GM18907 (cell line): ENCODE measurements around the gene PCDHA11.
"Not testable (repeated sequence)": the region's sequence is repeated elsewhere in the genome, so short reads cannot be mapped to it uniquely, and the experiment has no call there.

ENCODE experiments used
- ATAC-seq: cut with Tn5 transposase; IDR thresholded peaks from one replicate; pipeline ENCODE4 v1.9.1; 2021; ENCODE audit warnings: mild to moderate bottlenecking, moderate library complexity; ENCODE audit not compliant: unreplicated experiment

PCDHA11 gene

DNA sequence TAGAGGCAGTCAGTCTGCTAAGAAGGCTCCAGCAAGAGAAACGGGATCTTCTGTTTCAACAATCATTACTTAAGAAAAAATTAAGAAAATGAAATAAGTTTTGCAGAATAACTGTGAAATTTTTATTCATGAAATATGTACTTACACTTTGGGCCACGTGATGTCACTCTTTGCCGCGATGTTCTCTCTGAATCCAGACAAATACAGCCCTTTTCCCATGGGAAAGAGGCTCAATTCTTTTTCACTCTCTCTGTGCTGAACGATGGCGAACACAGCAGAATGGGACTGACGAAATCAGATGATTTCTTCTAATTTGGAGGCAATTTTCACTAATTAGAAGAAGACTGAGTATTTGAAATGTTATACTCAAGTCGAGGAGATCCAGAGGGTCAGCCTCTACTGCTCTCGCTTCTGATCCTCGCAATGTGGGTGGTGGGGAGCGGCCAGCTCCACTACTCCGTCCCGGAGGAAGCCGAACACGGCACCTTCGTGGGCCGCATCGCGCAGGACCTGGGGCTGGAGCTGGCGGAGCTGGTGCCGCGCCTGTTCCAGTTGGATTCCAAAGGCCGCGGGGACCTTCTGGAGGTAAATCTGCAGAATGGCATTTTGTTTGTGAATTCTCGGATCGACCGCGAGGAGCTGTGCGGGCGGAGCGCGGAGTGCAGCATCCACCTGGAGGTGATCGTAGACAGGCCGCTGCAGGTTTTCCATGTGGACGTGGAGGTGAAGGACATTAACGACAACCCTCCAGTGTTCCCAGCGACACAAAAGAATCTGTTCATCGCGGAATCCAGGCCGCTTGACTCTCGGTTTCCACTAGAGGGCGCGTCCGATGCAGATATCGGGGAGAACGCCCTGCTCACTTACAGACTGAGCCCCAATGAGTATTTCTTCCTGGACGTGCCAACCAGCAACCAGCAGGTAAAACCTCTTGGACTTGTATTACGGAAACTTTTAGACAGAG, 20.3 kb upstream of the PCDHA11 start, which contains the start of gene PCDHA9:
Gene PCDHA9 (plus strand): TSS at position 244 of the 964 bp plus-strand sequence. CDS start 114 bp downstream, at position 358.
- not testable (repeated sequence) for ATAC-seq

- not testable (repeated sequence) for ATAC-seq
These were observed 18.7 kb upstream of the PCDHA11 start for GRCh38 chr5:140849831-140850634.

- ATAC-seq = no peak
These were observed 12.7 kb upstream of the PCDHA11 start, which contains the start of gene PCDHA10 for GRCh38 chr5:140855772-140856674. Gene PCDHA10 (plus strand): TSS chr5:140855897. CDS start chr5:140856049, 152 bp downstream.

DNA sequence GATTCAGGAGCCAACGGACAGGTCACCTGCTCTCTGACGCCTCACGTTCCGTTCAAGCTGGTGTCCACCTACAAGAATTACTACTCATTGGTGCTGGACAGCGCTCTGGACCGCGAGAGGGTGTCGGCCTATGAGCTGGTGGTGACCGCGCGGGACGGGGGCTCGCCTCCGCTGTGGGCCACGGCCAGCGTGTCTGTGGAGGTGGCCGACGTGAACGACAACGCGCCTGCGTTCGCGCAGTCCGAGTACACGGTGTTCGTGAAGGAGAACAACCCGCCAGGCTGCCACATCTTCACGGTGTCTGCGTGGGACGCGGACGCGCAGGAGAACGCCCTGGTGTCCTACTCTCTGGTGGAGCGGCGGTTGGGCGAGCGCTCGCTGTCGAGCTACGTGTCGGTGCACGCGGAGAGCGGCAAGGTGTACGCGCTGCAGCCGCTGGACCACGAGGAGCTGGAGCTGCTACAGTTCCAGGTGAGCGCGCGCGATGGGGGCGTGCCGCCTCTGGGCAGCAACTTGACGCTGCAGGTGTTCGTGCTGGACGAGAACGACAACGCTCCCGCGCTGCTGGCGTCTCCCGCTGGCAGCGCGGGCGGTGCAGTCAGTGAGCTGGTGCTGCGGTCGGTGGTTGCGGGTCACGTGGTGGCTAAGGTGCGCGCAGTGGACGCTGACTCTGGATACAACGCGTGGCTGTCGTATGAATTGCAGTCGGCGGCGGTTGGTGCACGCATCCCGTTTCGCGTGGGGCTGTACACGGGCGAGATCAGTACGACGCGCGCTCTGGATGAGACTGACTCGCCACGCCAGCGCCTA, 11.4 kb upstream of the PCDHA11 start:
- ATAC-seq = no peak

DNA sequence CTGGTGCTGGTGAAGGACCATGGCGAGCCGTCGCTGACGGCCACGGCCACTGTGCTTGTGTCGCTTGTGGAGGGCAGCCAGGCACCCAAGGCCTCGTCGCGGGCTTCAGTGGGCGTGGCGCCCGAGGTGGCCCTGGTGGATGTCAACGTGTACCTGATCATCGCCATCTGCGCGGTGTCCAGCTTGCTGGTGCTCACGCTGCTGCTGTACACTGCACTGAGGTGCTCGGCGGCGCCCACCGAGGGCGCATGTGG, 10.8 kb upstream of the PCDHA11 start:
- no peak for ATAC-seq

DNA sequence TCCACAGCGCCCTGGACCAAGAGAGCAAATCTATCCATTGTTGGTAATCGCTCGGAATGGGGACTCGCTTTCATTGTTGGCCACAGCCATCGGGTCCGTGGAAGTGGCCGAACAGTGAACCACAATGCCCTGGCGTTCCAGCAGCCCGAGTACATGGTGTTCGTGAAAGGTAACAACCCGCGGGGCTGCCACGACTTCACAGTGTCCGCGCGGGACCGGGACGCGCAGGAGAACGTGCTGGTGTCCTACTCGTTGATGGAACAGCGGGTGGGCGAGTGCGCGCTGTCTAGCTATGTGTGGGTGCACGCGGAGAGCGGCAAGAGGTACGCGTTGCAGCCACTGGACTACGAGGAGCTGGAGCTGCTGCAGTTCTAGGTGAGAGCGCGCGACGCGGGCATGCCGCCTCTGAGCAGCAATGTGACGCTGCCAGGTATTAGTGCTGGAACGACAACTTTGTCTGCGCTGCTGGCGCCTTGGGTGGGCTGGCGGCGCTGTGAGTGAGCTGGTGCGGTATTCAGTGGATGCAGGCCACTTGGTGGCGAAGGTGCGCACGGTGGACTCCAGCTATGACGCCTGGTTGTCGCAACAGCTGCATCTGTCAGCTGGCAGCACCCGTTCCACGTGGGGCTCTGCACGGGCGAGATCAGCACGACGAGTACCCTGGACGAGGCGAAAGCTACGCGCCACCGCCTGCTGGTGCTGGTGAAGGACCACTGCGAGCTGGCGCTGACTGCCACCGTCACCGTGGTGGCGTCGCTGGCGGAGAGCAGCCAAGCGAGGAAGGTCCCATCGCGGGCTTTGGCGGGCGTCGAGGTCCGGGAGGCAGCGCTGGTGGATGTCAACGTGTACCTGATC, 6.1 kb upstream of the PCDHA11 start:
- no peak for ATAC-seq

GRCh38 chr5:140869555-140869886, 764 bp downstream of the PCDHA11 start:
- ATAC-seq = no peak

DNA sequence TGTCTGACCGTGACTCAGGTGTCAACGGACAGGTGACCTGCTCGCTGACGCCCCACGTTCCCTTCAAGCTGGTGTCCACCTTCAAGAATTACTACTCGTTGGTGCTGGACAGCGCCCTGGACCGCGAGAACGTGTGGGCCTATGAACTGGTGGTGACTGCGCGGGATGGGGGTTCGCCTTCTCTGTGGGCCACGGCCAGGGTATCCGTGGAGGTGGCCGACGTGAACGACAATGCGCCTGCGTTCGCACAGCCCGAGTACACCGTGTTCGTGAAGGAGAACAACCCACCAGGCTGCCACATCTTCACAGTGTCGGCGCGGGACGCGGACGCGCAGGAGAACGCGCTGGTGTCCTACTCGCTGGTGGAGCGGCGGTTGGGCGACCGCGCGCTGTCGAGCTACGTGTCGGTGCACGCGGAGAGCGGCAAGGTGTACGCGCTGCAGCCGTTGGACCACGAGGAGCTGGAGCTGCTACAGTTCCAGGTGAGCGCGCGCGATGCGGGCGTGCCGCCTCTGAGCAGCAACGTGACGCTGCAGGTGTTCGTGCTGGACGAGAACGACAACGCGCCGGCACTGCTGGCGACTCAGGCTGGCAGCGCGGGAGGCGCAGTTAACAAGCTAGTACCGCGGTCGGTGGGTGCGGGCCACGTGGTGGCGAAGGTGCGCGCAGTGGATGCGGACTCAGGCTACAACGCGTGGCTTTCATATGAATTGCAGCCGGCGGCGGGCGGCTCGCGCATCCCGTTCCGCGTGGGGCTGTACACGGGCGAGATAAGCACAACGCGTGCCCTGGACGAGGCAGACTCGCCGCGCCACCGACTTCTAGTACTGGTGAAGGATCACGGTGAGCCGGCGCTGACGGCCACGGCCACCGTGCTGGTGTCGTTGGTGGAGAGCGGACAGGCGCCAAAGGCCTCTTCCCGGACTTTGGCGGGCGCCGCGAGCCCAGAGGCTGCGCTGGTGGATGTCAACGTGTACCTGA, 1.8 kb downstream of the PCDHA11 start:
- no peak for ATAC-seq

DNA sequence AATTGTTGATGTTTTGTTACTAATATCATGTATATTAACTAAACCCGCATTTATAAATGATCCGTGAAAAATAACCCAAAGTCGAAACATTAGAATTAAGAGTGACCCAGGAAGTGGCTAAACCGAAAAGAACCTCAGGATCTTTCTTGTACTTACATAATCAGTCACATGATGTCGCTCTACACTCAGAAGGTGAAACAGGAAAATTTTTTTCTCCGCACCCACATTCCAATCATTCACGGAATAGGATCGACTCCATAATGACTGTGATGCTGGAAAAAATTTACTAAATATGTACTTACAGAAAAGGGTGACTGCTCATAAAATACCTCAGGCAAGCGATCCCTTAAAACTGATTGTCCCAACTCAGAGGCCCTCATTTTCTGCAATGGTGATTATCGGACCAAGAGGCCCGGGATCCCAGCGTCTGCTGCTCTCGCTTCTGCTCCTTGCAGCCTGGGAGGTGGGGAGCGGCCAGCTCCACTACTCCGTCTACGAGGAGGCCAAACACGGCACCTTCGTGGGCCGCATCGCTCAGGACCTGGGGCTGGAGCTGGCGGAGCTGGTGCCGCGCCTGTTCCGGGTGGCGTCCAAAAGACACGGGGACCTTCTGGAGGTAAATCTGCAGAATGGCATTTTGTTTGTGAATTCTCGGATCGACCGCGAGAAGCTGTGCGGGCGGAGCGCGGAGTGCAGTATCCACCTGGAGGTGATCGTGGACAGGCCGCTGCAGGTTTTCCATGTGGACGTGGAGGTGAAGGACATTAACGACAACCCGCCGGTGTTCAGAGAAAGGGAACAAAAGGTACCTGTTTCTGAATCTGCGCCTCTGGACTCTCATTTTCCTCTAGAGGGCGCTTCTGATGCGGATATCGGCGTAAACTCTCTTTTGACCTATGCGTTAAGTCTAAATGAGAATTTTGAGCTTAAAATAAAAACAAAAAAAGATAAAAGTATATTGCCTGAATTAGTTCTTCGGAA, 6.6 kb downstream of the PCDHA11 start, which contains the start of gene PCDHA12:
Gene PCDHA12 (plus strand): TSS at position 224 of the 981 bp plus-strand sequence. CDS start 165 bp downstream, at position 389.
- ATAC-seq = no peak

- ATAC-seq = not testable (repeated sequence)
These were observed 7.9 kb downstream of the PCDHA11 start for GRCh38 chr5:140876541-140877261.

- no peak for ATAC-seq
These were observed 8.5 kb downstream of the PCDHA11 start for GRCh38 chr5:140877262-140877581.

DNA sequence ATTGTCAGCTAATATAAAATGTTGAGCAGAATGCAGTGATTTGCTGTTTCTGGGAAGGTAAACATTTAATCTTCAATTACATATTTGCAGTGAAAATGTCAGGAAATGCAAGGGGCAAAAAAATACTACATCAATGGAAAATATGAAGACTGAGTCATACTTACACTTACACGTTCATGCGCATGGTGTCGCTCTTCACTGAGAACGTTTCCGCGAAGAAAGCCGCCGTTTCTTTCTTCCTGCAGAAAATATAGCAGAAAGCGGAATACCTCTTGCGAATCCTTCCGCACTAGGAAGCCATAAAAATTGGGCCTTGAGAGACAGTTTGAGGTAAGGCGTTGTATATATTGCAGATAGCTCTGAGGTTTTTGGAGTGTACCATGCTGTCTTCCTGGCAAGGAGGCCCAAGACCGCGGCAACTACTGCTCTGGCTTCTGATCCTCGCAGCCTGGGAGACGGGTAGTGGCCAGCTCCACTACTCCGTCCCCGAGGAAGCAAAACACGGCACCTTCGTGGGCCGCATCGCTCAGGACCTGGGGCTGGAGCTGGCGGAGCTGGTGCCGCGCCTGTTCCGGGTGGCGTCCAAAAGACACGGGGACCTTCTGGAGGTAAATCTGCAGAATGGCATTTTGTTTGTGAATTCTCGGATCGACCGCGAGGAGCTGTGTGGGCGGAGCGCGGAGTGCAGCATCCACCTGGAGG, 13.3 kb downstream of the PCDHA11 start, which contains the start of gene PCDHA13:
Gene PCDHA13 (plus strand): TSS at position 236 of the 702 bp plus-strand sequence. CDS start 145 bp downstream, at position 381.
- no peak for ATAC-seq

DNA sequence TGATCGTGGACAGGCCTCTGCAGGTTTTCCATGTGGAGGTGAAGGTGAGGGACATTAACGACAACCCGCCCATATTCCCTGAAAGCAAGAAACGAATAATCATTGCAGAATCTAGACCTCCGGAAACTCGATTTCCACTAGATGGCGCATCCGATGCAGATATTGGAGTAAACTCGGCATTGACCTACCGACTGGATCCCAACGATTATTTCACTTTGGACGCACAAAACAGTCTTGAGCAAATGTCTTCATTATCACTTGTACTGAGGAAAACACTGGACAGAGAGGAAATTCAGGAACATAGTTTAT, 13.8 kb downstream of the PCDHA11 start:
- no peak for ATAC-seq

DNA sequence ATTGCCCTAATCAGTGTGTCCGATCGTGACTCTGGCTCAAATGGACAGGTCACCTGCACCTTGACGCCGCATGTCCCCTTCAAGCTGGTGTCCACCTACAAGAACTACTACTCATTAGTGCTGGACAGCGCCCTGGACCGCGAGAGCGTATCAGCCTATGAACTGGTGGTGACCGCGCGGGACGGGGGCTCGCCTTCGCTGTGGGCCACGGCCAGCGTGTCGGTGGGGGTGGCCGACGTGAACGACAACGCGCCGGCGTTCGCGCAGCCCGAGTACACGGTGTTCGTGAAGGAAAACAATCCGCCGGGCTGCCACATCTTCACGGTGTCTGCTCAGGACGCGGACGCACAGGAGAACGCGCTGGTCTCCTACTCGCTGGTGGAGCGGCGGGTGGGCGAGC, 14.6 kb downstream of the PCDHA11 start:
- no peak for ATAC-seq

DNA sequence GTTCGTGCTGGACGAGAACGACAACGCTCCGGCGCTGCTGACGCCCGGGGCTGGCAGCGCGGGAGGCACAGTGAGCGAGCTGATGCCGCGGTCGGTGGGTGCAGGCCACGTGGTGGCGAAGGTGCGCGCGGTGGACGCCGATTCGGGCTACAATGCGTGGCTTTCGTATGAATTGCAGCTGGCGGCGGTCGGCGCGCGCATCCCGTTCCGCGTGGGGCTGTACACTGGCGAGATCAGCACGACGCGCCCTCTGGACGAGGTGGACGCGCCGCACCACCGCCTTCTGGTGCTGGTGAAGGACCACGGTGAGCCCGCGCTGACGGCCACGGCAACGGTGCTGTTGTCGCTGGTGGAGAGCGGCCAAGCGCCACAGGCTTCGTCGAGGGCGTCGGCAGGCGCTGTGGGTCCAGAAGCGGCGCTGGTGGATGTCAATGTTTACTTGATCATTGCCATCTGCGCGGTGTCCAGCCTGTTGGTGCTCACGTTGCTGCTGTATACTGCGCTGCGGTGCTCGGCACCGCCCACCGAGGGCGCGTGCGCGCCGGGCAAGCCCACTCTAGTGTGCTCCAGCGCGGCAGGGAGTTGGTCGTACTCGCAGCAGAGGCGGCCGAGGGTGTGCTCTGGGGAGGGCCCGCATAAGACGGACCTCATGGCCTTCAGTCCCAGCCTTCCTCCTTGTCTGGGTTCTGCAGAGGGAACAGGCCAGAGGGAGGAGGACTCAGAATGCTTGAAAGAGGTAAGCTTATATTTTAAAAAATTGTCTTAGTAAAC, 15.4 kb downstream of the PCDHA11 start:
- no peak for ATAC-seq
